BLaER1 (cell line): ENCODE data around the gene C1orf21.

Experiments used
- H3K27ac ChIP-seq: shearing (Covaris generic); formaldehyde crosslinking; 2 replicates; pipeline ENCODE4 v1.8.1; 2022
- H3K27me3 ChIP-seq: shearing (Covaris generic); formaldehyde crosslinking; 2 replicates; pipeline ENCODE4 v1.8.1; 2022
- H3K36me3 ChIP-seq: shearing (Covaris generic); formaldehyde crosslinking; 2 replicates; pipeline ENCODE4 v1.8.1; 2022
- H3K4me1 ChIP-seq: shearing (Covaris generic); formaldehyde crosslinking; 2 replicates; pipeline ENCODE4 v1.8.1; 2022
- H3K4me2 ChIP-seq: shearing (Covaris generic); formaldehyde crosslinking; 2 replicates; pipeline ENCODE4 v1.8.1; 2022
- H3K4me3 ChIP-seq: shearing (Covaris generic); formaldehyde crosslinking; 2 replicates; pipeline ENCODE4 v1.8.1; 2022
- H3K9ac ChIP-seq: shearing (Covaris generic); formaldehyde crosslinking; 2 replicates; pipeline ENCODE4 v1.8.1; 2022
- H3K9me3 ChIP-seq: shearing (Covaris generic); formaldehyde crosslinking; 2 replicates; pipeline ENCODE4 v1.8.1; 2022
- H4K20me1 ChIP-seq: shearing (Covaris generic); formaldehyde crosslinking; 2 replicates; pipeline ENCODE4 v1.8.1; 2022
- Cebpa-rat ChIP-seq: shearing (Covaris generic); IDR thresholded peaks from 2 replicates; pipeline ENCODE4 v1.8.1; 2022

C1orf21 gene

DNA sequence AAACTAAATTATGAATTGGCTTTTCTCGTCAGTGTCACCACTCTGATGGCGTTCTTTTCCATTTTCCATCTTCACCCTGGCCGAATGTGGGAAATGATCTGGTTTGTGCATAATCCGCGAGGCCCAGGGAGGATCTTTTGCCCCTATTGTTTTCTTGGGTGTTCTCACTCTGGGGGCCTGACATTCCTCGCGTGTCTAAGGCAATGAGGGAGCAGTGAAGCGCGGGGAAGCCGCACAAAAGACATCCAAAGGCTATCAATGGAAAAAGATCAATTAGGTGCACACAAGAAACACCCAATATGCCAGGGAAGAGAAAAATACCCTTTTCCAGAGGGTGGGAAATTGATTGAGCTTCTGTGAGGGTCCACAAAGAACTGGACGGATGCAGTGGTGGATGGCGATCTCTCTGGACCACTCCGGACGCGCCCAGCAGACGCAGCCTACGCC, 941 bp upstream of the C1orf21 start:
- H3K9me3 ChIP-seq = no peaks in the 10 kb centered on the region
- H3K27ac ChIP-seq = no peak overlapping the region
- peak overlapping the region; percentile 79 for H3K9ac ChIP-seq
- peaks cover 17% of the 10 kb centered on the region for H3K4me1 ChIP-seq
- TF ChIP-seq Cebpa-rat = no peak
- peak overlapping the region; percentile 95 for H3K4me2 ChIP-seq
- peaks cover 7% of the 10 kb centered on the region; the same call in 1 of the 2 replicates for H4K20me1 ChIP-seq
- no peaks in the 10 kb centered on the region for H3K36me3 ChIP-seq
- H3K27me3 ChIP-seq = peaks cover 46% of the 10 kb centered on the region
- H3K4me3 ChIP-seq = peak overlapping the region; percentile 78

DNA sequence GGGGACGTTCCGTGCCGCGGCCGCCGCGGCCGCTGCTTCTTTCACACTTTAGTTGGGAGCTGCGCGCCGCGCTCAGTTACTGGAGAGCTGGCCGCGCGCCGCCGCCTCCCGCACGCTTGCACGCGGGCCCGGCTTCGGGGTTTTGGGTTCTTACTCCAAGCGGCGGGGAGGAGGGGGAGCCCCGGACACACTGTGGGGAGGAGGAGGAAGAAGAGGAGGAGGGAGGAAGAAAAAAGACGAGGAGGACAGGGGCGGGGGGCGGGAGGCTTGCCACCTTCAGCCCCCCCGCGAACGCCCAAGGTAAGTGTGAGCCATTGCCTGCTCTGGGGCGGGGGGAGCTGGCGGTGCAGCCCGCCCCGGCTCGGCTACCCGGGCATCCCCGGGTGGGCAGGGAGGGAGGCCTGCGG, 243 bp downstream of the C1orf21 start:
- peaks cover 7% of the 10 kb centered on the region; the same call in 1 of the 2 replicates for H4K20me1 ChIP-seq
- no peaks in the 10 kb centered on the region for H3K36me3 ChIP-seq
- peak overlapping the region; percentile 78 for H3K4me3 ChIP-seq
- peak overlapping the region; percentile 79 for H3K9ac ChIP-seq
- no peaks in the 10 kb centered on the region for H3K9me3 ChIP-seq
- H3K4me1 ChIP-seq = peaks cover 17% of the 10 kb centered on the region
- peak overlapping the region; percentile 51; the same call in 1 of the 2 replicates for H3K27ac ChIP-seq
- no peak for TF ChIP-seq Cebpa-rat
- H3K27me3 ChIP-seq = peaks cover 46% of the 10 kb centered on the region
- peak overlapping the region; percentile 95 for H3K4me2 ChIP-seq

DNA sequence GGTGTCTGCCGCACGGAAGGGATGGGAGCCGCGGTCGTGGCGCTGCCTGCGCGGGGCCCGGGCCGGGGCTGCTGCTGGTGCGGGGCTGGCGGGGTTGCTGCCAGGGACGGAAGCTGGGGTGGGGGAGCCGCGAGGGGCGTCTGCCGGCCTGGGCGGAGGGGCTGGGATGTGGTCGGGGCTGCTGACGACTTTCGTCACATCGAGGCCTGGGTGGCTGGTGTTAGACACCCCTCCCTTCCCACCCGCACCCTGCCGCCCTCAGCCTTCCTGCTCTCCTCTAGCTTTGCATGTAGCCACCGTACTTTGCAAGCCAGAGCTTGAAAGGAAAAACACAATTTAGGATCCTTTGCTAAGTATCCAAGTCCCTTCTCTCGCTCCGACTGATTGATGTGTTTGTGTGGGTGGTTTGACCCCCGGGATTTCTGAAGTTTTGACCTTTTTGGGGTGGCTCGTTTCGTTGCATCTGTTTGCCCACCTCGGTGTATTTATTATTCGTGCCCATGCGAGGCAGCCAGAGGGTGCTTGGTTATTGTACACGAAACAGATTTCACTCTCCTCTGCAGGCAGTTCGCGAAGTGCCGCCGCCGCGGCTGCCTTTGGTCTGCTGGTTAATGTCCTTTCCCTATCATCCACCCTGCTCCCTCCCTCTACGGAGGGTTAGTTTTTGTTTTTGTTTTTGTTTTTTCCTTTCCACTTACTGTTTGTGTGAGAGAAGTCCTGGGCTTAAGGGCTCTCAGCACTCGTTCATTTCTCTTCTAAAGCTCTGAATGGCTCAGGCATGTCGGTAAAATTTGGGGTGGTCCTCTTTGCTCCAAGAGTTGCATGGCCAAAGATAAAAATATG, 868 bp downstream of the C1orf21 start:
- TF ChIP-seq Cebpa-rat = no peak
- Histone ChIP-seq H3K27me3 (peaks cover 46% of the 10 kb centered on the region), H3K36me3 (no peaks in the 10 kb centered on the region), H3K27ac (peak overlapping the region; percentile 51; the same call in 1 of the 2 replicates), H3K4me3 (peak overlapping the region; percentile 78), H3K9me3 (no peaks in the 10 kb centered on the region), H3K4me1 (peaks cover 17% of the 10 kb centered on the region), H4K20me1 (peaks cover 7% of the 10 kb centered on the region; the same call in 1 of the 2 replicates), H3K9ac (peak overlapping the region; percentile 79), H3K4me2 (peak overlapping the region; percentile 95)

GRCh38 chr1:184388319-184388889, 1.6 kb downstream of the C1orf21 start:
- Histone ChIP-seq H3K27ac (no peak overlapping the region), H3K27me3 (peaks cover 46% of the 10 kb centered on the region), H3K4me2 (peak overlapping the region; percentile 95), H3K4me3 (peak overlapping the region; percentile 78), H3K4me1 (peaks cover 17% of the 10 kb centered on the region), H3K9me3 (no peaks in the 10 kb centered on the region), H3K9ac (peak overlapping the region; percentile 79; the same call in 1 of the 2 replicates), H3K36me3 (no peaks in the 10 kb centered on the region), H4K20me1 (peaks cover 7% of the 10 kb centered on the region; the same call in 1 of the 2 replicates)
- no peak for TF ChIP-seq Cebpa-rat

- peak overlapping the region; percentile 95; the same call in 1 of the 2 replicates for H3K4me2 ChIP-seq
These were observed 2.1 kb downstream of the C1orf21 start for GRCh38 chr1:184388971-184389370.

GRCh38 chr1:184389446-184389845, 2.6 kb downstream of the C1orf21 start:
- Histone ChIP-seq H4K20me1 (peaks cover 7% of the 10 kb centered on the region; the same call in 1 of the 2 replicates), H3K4me2 (peak overlapping the region; percentile 95; the same call in 1 of the 2 replicates), H3K9me3 (no peaks in the 10 kb centered on the region), H3K4me3 (no peak overlapping the region), H3K4me1 (peaks cover 17% of the 10 kb centered on the region), H3K36me3 (no peaks in the 10 kb centered on the region), H3K9ac (no peak overlapping the region), H3K27me3 (peaks cover 46% of the 10 kb centered on the region), H3K27ac (no peak overlapping the region)
- no peak for TF ChIP-seq Cebpa-rat

More at GRCh38 chr1:184388971-184389370, 2.1 kb downstream of the C1orf21 start:
- peaks cover 46% of the 10 kb centered on the region for H3K27me3 ChIP-seq
- TF ChIP-seq Cebpa-rat = no peak
- peaks cover 17% of the 10 kb centered on the region for H3K4me1 ChIP-seq
- H3K27ac ChIP-seq = no peak overlapping the region
- no peaks in the 10 kb centered on the region for H3K9me3 ChIP-seq
- peak overlapping the region; percentile 78; the same call in 1 of the 2 replicates for H3K4me3 ChIP-seq
- H3K9ac ChIP-seq = no peak overlapping the region
- no peaks in the 10 kb centered on the region for H3K36me3 ChIP-seq
- peaks cover 7% of the 10 kb centered on the region; the same call in 1 of the 2 replicates for H4K20me1 ChIP-seq

DNA sequence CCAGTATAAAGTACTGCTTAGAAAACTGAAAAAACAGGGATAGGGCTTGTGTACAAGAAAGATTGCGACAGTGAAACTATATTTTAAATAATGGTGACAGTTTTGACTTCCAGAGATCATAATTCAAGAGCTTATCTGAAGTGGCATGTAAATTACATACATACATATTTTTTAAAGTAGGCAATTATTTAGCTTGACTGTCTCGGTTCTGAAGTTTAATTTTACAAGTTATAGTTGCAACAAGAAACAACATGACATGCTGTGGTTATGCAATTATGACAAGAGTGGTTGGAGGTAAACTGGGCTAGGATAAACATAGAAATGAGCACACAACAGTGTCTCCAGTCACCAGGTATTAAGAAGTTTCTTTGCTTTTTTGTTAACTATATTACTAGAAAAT, 4.1 kb downstream of the C1orf21 start:
- Histone ChIP-seq H4K20me1 (peaks cover 7% of the 10 kb centered on the region; the same call in 1 of the 2 replicates), H3K27ac (no peak overlapping the region), H3K36me3 (no peaks in the 10 kb centered on the region), H3K4me3 (no peak overlapping the region), H3K9me3 (no peaks in the 10 kb centered on the region), H3K4me1 (peaks cover 15% of the 10 kb centered on the region), H3K27me3 (peaks cover 38% of the 10 kb centered on the region), H3K9ac (no peak overlapping the region), H3K4me2 (no peak overlapping the region)
- TF ChIP-seq Cebpa-rat = no peak

DNA sequence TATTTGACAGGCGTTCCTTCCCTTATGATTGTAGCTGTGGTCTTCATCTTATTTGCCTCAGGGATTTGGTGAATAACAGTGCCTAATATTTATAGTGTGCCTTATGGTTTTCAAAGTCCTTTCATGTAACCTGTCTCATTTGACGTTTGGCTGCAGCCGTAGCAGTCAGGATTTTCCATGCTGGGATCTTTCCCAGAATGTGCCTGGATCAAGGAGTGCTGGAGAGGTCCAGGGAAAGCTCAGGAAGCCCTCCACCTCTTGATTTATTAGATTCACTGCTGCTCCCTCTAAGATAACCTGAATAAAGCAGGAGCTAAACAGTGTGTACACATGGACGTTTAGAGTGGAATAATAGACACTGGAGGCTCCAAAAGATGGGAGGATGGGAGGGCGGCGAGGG, 5.2 kb downstream of the C1orf21 start:
- peaks cover 7% of the 10 kb centered on the region; the same call in 1 of the 2 replicates for H4K20me1 ChIP-seq
- no peaks in the 10 kb centered on the region for H3K9me3 ChIP-seq
- no peaks in the 10 kb centered on the region for H3K36me3 ChIP-seq
- H3K4me3 ChIP-seq = no peak overlapping the region
- no peak for TF ChIP-seq Cebpa-rat
- peaks cover 31% of the 10 kb centered on the region for H3K27me3 ChIP-seq
- H3K4me2 ChIP-seq = no peak overlapping the region
- H3K27ac ChIP-seq = no peak overlapping the region
- H3K4me1 ChIP-seq = peaks cover 10% of the 10 kb centered on the region
- no peak overlapping the region for H3K9ac ChIP-seq

DNA sequence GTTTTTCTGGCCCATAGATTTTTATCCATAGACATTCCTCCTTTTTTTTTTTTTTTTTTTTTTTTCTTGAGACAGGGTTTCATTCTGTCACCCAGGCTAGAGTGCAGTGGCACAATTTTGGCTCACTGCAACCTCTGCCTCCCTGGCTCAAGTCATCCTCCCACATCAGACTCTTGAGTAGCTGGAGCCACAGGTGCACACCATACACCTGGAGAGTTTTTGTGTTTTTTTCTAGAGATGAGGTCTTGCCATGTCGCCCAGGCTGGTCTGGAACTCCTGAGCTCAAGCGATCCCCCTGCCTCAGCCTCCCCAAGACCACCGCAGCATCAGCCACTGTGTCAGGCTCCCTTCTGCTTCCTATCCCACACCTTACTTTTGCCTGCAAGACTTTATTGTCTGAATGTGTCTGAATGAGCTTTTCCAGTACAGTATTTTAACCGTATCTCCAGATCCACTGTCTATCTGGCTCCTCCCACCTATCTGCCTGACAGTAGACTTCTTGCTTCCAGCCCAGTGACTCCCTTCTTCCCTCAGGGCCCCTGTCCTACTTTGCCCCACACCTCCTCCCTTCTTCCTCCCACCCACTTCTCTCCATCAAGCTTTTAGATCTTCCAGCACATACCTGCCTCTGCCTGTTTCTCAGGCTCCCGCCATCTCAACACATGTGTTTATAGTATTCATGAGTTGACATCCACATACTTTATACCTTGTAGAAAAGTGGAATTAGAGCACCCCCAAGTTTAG, 6.1 kb downstream of the C1orf21 start:
- Histone ChIP-seq H3K27me3 (peaks cover 23% of the 10 kb centered on the region), H3K9me3 (no peaks in the 10 kb centered on the region), H4K20me1 (peaks cover 6% of the 10 kb centered on the region; the same call in 1 of the 2 replicates), H3K9ac (no peak overlapping the region), H3K4me1 (peaks cover 10% of the 10 kb centered on the region), H3K4me3 (no peak overlapping the region), H3K4me2 (no peak overlapping the region), H3K27ac (no peak overlapping the region), H3K36me3 (no peaks in the 10 kb centered on the region)
- TF ChIP-seq Cebpa-rat = no peak
